Measurements from ENCODE around the gene MMP14. TPM values are rescaled to one million over a fixed set of nuclear protein-coding genes. Genes with fewer than 3 reads are reported as not detected.

Gene MMP14
- total and polyA plus RNA-seq, 2 of the 8 experiments (the other 6 are each of a cell fraction or from before 2014, with no cell fraction given): 58.2 to 86.8 TPM

- H4K5ac ChIP-seq (ENCODE audit: insufficient read length, low read depth, low read length): no peak overlapping the region
- H4K91ac ChIP-seq (replicated peaks; ENCODE audit: insufficient read length, low read length): no peak overlapping the region
- H3K18ac ChIP-seq (ENCODE audit: extremely low read depth, low read length): no peak overlapping the region
- no peak overlapping the region for H2AFZ ChIP-seq (ENCODE audit: low read length)
- ChIA-PET POLR2A (ENCODE audit: partially characterized antibody) (interaction anchor here (0.9 to 13.9 kb wide), 4 partner anchors 15 to 33 kb away, joined by 3 to 203 read pairs (median 44); partner anchors contain the start of genes MMP14 and MRPL52), CTCF (ENCODE audit: partially characterized antibody) (interaction anchor here (0.6 to 56.0 kb wide), 21 partner anchors 8 to 995 kb away, joined by 3 to 1562 read pairs (median 5); partner anchors contain the start of genes LRP10, MMP14, MRPL52 and OXA1L)
- H3K27me3 ChIP-seq (replicated peaks in 1 of 4; ENCODE audit: control insufficient read depth in 3 of 4, extremely low read depth in 1 of 4, insufficient read depth in 3 of 4, low read length in 3 of 4): no peaks in the 10 kb centered on the region
- H3K79me2 ChIP-seq (ENCODE audit: control insufficient read depth in 1 of 2, insufficient read depth in 2 of 2, low read length in 2 of 2): no peaks in the 10 kb centered on the region
- no peak overlapping the region for H3K23ac ChIP-seq (ENCODE audit: insufficient read length)
- no peak overlapping the region for H3K14ac ChIP-seq (ENCODE audit: insufficient read length)
- no peaks in the 10 kb centered on the region; a peak in 1 of 4 replicates for H3K9me3 ChIP-seq (ENCODE audit: insufficient read depth in 2 of 2, low read depth in 1 of 2, low read length in 1 of 2)
- peaks cover 2% of the 10 kb centered on the region; the same call in 1 of the 2 replicates for H3K23me2 ChIP-seq (ENCODE audit: low read depth, low read length)
- H3K36me3 ChIP-seq (ENCODE audit: control insufficient read depth in 2 of 4, insufficient read depth in 4 of 4, low read length in 3 of 4): no peaks in the 10 kb centered on the region
- H3K27ac ChIP-seq (ENCODE audit: low read depth, low read length): no peak overlapping the region
- H2BK20ac ChIP-seq (ENCODE audit: low read length): no peak overlapping the region
- no peaks in the 10 kb centered on the region for H3K79me1 ChIP-seq (ENCODE audit: low read depth, low read length)
- H2BK120ac ChIP-seq (replicated peaks; ENCODE audit: low read depth, low read length): no peak overlapping the region
- WGBS, 2 experiments (ENCODE audit: extremely low coverage in 1 of 2, insufficient coverage in 1 of 2, insufficient read length in 1 of 2, insufficient replicate concordance in 2 of 2, low coverage in 1 of 2, low lambda C conversion rate in 2 of 2, missing lambda C conversion rate in 1 of 2): 93% methylated on average over 8 of the region's 8 CpGs; no CpG with 5 or more reads in 1 of the 2 experiments
- no peak overlapping the region for H3K9ac ChIP-seq (replicated peaks in 1 of 4; ENCODE audit: extremely low read depth in 1 of 4, low read depth in 3 of 4, low read length in 3 of 4)
- H2BK15ac ChIP-seq (ENCODE audit: low read length): no peak overlapping the region
- no peak overlapping the region for H2BK12ac ChIP-seq (ENCODE audit: low read depth, low read length)
- no peak overlapping the region for H3K56ac ChIP-seq (replicated peaks; ENCODE audit: insufficient read length, low read depth, low read length)
- H2BK5ac ChIP-seq (ENCODE audit: low read depth, low read length): no peak overlapping the region
- H3K4me1 ChIP-seq (replicated peaks in 1 of 4; ENCODE audit: control insufficient read depth in 3 of 4, insufficient read depth in 4 of 4, low read length in 3 of 4): peaks cover 0 to 4% (median 1%) of the 10 kb centered on the region in 4 experiments; a peak in 4 of 7 replicates
- H3K4ac ChIP-seq (replicated peaks; ENCODE audit: insufficient read length, low read depth, low read length): no peak overlapping the region
- no peak overlapping the region for H3K4me3 ChIP-seq (ENCODE audit: extremely low read depth in 1 of 4, insufficient read depth in 2 of 4, low read depth in 3 of 4, low read length in 4 of 4)
- no peak for FAIRE-seq
- H2AK5ac ChIP-seq (ENCODE audit: low read depth, low read length): no peak overlapping the region
- H4K8ac ChIP-seq (ENCODE audit: extremely low read depth, insufficient read depth, low read length): no peak overlapping the region
- no peaks in the 10 kb centered on the region for H4K20me1 ChIP-seq (replicated peaks in 1 of 2; ENCODE audit: control insufficient read depth in 1 of 2, insufficient read depth in 2 of 2, low read length in 2 of 2)
- TF ChIP-seq CTBP2 (IDR thresholded peaks at IDR 0.05; ENCODE audit: borderline replicate concordance, insufficient read depth, insufficient read length, low read length) (no peak), SUZ12 (IDR thresholded peaks at IDR 0.05; ENCODE audit: low read length) (no peak), NRF1 (IDR thresholded peaks at IDR 0.05; ENCODE audit: low read depth, low read length) (no peak), KDM5A (IDR thresholded peaks at IDR 0.05; ENCODE audit: low read length) (no peak), CHD2 (IDR thresholded peaks at IDR 0.05; ENCODE audit: low read length) (no peak), CHD1 (IDR thresholded peaks at IDR 0.05; ENCODE audit: low read depth, low read length) (no peak), PHF8 (conservative IDR thresholded peaks at IDR 0.05; ENCODE audit: low read depth, low read length) (no peak)
- no peak overlapping the region for H3K4me2 ChIP-seq (ENCODE audit: insufficient read depth in 1 of 2, low read depth in 2 of 2, low read length in 2 of 2)
- no peak for DNase-seq (ENCODE audit: low read depth in 1 of 2, low spot score in 2 of 2)
Observed at GRCh38 chr14:22854963-22855724, 18.8 kb downstream of the MMP14 start.

Data from H1 (cell line).